HG03378 (cell line): ENCODE measurements around the gene SKIC8.

Experiments used
- ATAC-seq: cut with Tn5 transposase; IDR thresholded peaks from one replicate; pipeline ENCODE4 v1.9.1; 2021; ENCODE audit warnings: mild to moderate bottlenecking, moderate library complexity; ENCODE audit not compliant: unreplicated experiment

Gene SKIC8

DNA sequence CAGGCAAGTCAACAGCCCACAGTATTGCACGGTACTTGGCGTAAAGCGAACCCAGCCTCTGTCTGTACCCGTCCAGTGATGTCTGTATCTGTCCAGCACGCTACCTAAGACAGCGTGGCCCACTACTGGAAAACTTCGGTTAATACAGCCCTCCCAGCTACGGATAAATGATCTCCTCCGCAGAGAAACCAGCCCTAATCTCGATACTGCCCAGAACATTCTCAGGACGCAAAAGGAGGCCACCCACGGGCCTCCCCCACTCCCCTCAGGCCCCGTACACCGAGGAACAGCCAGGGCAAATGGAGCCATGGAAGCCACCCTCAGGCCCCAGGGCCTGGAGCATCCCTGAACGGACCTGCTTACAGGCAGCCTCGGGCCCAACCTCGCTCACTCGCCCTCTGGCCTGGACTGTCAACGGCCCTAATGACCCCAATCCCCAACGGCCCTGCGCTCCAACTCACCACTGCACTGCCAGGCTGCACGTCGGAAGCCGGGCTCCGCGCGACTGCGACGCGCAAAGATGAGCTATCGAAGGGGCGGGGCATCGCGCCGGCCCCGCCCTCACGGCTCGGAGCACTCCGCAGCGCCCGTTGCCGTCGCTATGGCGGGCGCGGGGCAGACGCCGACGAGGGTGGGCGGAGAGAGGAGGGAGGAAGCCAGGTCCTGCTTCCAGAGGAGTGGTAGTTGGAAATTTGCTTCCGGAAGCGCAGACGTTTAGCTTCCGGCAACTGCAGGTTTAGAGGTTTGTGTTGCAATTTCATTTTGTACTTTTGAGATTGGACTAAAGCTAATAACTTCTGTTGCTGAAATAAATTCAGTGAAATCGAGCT lies at the start of gene SKIC8:
Gene SKIC8, minus strand, starts transcription at position 509 of the 830 bp plus-strand sequence. CDS start 3,923 bp downstream, outside the sequence.
- ATAC-seq = peak; percentile 60

GRCh38 chr15:78347586-78348543 lies 48.5 kb upstream of the SKIC8 start:
- no peak for ATAC-seq

- no peak for ATAC-seq
Measured at GRCh38 chr15:78345396-78346125, 46.2 kb upstream of the SKIC8 start.

- ATAC-seq = no peak
Measured at GRCh38 chr15:78343276-78344060, 44.1 kb upstream of the SKIC8 start.

- ATAC-seq = no peak
Measured at GRCh38 chr15:78342021-78342420, 42.6 kb upstream of the SKIC8 start.

- no peak for ATAC-seq
Measured at GRCh38 chr15:78341057-78341987, 41.9 kb upstream of the SKIC8 start.

DNA sequence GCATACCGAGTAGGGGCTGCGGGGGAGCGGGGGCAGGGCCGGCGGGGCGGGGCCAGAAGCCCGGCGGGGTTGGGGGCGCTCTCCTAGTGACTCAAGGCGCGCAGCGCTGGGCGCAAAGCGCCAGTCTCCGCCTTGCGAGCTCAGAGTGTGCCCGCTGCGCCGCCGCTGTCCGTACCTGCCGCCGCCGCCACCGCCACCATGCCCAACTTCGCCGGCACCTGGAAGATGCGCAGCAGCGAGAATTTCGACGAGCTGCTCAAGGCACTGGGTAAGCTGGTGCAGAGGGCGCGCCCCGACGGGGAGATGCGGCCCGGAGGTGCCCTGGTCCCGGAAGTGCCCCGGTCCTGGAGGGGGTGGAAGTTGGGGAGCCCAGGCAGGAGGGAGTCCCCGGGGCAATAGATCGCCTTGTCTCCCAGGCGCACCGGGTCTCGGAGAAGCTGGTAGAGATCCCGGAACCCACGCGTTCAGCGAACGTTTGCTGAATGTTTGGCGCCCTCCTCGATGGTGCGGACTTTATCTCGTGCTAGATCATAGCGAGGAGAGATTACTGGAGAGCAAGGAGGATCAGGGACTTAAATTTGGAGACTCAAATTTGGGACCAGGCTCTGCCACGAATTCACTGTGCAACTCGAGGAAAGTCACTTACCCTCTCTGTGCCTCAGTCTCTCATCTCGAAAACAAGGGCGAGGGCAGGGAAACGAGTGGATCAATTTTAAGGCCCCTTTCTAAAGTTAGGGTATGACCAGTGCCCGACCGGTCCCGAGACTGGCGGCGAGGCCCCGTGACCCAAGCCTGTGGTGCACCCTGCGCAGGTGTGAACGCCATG lies 41.0 kb upstream of the SKIC8 start, which contains the start of gene CRABP1:
Gene CRABP1, plus strand, starts transcription at position 123 of the 826 bp plus-strand sequence. Its CDS starts 76 bp downstream, at position 199.
- no peak for ATAC-seq

GRCh38 chr15:78339559-78339958 lies 40.1 kb upstream of the SKIC8 start:
- ATAC-seq = no peak

DNA sequence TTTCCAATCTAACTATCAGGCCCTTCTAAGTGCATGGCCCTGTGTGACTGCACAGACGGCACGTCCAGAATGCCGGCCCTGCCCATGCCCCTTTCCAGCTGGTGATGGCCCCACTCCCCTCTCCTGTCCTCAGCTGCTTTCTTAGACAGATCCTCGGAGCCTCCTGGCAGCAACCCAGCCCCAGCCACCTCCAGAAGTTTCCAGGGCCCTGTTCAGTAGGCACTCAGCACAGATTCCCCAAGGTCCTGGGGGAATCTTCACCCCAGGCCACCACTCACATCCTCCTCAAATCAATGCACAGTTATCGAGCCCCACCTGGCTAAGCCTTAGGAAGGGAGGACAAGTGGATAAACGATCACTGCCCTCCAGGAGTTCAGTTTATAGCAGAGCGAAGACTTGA lies 39.4 kb upstream of the SKIC8 start:
- ATAC-seq = no peak

DNA sequence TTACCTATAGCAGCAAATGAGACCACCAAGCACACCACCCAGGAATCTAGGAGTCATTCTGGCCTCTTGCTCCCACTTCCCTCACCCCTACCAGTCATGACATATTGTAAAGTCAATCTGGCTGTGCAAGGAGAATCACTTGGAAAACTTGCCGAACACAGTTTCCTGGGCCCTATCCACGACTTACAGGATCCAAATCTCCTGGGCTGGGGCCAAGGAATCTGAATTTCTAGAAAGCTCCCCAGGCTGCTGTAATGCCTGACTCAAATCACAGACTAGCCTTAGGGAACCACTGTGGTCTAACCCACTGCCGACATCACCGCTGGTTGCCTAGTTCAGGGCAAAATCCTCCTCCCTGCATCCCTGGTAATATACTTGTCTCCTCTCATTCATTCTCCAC lies 36.6 kb upstream of the SKIC8 start:
- no peak for ATAC-seq

GRCh38 chr15:78334845-78335244 lies 35.4 kb upstream of the SKIC8 start:
- ATAC-seq = no peak

GRCh38 chr15:78329625-78330024 lies 30.2 kb upstream of the SKIC8 start:
- ATAC-seq = no peak

DNA sequence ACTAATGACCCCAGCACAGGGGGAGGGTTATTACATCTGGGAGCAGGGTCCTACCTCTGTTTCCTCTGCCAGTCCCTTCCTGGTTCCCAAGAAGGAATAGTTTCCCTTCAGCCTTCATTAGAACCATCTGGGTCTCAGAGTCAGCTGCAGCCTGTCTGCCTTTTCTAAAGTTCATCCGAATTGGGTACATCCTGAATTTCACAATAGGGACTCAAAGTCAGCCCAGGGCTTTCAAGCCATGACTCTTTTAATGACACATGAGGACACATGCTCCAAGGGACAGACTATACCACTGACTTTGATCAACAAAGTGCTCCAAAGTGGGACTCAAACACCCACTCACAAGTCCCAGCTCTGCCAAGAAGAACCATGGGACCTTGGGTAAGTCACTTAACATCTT lies 28.1 kb upstream of the SKIC8 start:
- no peak for ATAC-seq

DNA sequence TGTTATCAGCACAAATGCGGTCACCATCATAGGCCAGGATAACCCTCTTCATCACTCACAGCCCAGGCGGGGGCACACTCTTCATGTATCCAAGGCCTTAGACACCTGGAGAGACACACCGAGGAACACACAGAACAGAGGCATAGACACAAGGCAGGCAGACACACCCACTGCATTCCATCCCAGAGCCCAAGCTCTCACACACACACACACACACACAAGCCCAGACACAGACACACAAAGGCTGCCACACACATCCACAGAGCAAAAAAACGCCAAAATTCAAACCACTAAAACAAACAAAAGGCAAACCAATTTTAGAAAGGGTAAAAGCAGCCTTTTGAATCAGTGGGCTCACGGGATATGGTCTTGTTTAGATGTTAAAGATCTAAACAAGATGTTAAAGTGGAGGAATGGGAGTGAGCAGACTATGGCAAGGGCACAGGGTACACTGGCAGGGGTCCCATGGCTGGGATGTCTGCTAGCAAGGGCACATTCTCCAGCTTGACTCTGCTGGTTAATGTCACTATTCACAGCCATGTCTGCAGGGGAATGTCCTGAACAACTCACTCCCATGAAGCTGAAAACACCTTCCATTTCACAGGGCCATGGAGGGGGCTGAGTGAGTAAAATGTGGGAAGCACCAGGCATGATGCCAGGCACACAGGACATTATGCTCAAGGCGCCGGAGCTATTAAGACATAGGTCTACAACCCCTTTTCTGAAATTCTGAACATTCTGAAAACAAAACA lies 25.9 kb upstream of the SKIC8 start:
- ATAC-seq = no peak

DNA sequence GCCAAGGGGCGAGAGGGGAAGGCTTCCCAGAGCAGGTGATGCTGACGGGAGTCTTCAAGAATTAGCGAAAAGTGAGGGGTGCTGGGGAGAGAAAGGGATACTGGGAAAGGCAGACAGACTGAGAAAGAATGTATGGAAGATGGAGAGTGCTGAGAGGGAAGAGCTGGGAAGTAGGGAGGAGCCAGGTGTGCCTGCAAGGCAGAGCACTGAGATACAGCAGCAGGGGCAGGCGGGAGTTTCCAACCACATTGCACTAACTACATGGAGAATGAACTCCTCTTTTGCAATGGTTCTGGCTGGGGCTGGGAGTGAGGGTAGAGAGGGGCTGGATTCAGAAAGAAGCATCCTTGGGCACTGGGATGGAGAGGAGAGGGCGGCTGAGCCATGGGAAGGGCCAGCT lies 24.7 kb upstream of the SKIC8 start:
- ATAC-seq = no peak

DNA sequence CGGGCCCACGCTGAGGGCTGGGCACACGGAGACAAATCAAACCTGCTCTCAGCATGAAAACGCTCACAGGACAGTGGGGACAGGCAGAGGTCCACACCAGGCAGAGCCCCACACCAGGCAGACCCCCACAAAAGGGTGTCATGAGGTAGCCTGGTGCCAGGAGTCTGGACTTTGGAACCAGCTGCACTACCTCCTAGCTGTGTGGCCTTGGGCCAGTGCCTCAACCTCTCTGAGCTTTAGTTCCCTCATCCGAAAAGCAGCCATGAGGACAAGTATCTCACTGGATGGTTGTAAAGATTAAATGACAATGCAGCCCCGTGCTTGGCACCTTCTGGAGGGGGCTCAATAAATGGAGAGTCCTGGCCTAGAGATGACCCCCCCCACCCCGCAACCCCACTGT lies 24.3 kb upstream of the SKIC8 start:
- ATAC-seq = no peak

GRCh38 chr15:78322724-78323521 lies 23.5 kb upstream of the SKIC8 start:
- no peak for ATAC-seq
